Fibroblast of lung (primary cell): Measurements from ENCODE around the gene NT5DC3. TPM values are rescaled to one million over a fixed set of nuclear protein-coding genes. Genes with fewer than 3 reads are reported as not detected.

Experiments used
- DNase-seq, 2 donors: peaks; one replicate each; pipeline versions ENCODE4 v3.0.0 to v3.0.0-alpha.2; 2010; ENCODE audit warnings: low read depth in 2 of 2
- H2AFZ ChIP-seq: 2 replicates; pipeline ENCODE4 v1.5.1; 2012; ENCODE audit warnings: low read length, control low read depth, inconsistent platforms
- H3K27ac ChIP-seq: 2 replicates; pipeline ENCODE4 v1.5.1; 2011; ENCODE audit warnings: low read length, control low read depth; ENCODE audit not compliant: insufficient read depth
- H3K27me3 ChIP-seq: 2 replicates; pipeline ENCODE4 v1.5.1; 2011; ENCODE audit warnings: mild to moderate bottlenecking, low read length; ENCODE audit not compliant: control insufficient read depth, insufficient read depth
- H3K36me3 ChIP-seq: 2 replicates; pipeline ENCODE4 v1.5.1; 2011; ENCODE audit warnings: low read length; ENCODE audit not compliant: control insufficient read depth, insufficient read depth
- H3K4me1 ChIP-seq: 2 replicates; pipeline ENCODE4 v1.5.1; 2011; ENCODE audit warnings: low read length; ENCODE audit not compliant: control insufficient read depth, insufficient read depth; ENCODE audit errors: extremely low read depth
- H3K4me2 ChIP-seq: 2 replicates; pipeline ENCODE4 v1.5.1; 2011; ENCODE audit warnings: low read length, control low read depth; ENCODE audit not compliant: insufficient read depth; ENCODE audit errors: extremely low read depth
- H3K4me3 ChIP-seq, 4 experiments: fragments of 200-600 bp in 1 of 4; sonication (generic) in 1 of 4; replicated peaks in 1 of 4; 2 replicates each; pipeline ENCODE4 v1.5.1; 2011 to 2016; ENCODE audit warnings: low read length in 4 of 4, low read depth in 3 of 4, mild to moderate bottlenecking in 3 of 4, control low read depth in 2 of 4, inconsistent platforms in 1 of 4, mixed read lengths in 1 of 4; ENCODE audit not compliant: insufficient read depth in 1 of 4; ENCODE audit errors: control extremely low read depth in 1 of 4
- H3K79me2 ChIP-seq: 2 replicates; pipeline ENCODE4 v1.5.1; 2012; ENCODE audit warnings: mild to moderate bottlenecking, low read length, inconsistent platforms; ENCODE audit not compliant: control insufficient read depth, insufficient read depth
- H3K9ac ChIP-seq: 2 replicates; pipeline ENCODE4 v1.5.1; 2011; ENCODE audit warnings: mild to moderate bottlenecking, low read length, control low read depth; ENCODE audit not compliant: insufficient read depth
- H3K9me3 ChIP-seq: 2 replicates; pipeline ENCODE4 v1.5.1; 2012; ENCODE audit warnings: low read depth, low read length; ENCODE audit not compliant: control insufficient read depth, insufficient read depth
- H4K20me1 ChIP-seq: 2 replicates; pipeline ENCODE4 v1.5.1; 2011; ENCODE audit warnings: low read length; ENCODE audit not compliant: control insufficient read depth, insufficient read depth; ENCODE audit errors: extremely low read depth
- CTCF ChIP-seq, 2 donors: IDR thresholded peaks in 1 of 2; conservative IDR thresholded peaks in 1 of 2; 1 replicate in 1 of 2; 2 replicates in 1 of 2; pipeline ENCODE4 v1.5.1; 2011 to 2012; ENCODE audit warnings: low read length in 2 of 2, control low read depth in 1 of 2, inconsistent platforms in 1 of 2, low read depth in 1 of 2, mild to moderate bottlenecking in 1 of 2
- EZH2 ChIP-seq: IDR thresholded peaks from 2 replicates; pipeline ENCODE4 v1.5.1; 2012; ENCODE audit warnings: low read length, control low read depth, mild to moderate bottlenecking; ENCODE audit errors: missing control alignments
- polyA plus RNA-seq, 2 donors: library from polyadenylated mRNA; depleted of rRNA in 1 of 2; stranded (reverse) in 1 of 2; unstranded in 1 of 2; fragments of >200 nt; gene quantifications; 2 replicates each; pipeline ENCODE4 v1.2.1, GENCODE V29; 2011 to 2012; ENCODE audit warnings: missing spikeins in 1 of 2
- total RNA-seq: library from RNA; depleted of rRNA; stranded (reverse); fragments of >200 nt; gene quantifications from 2 replicates; pipeline ENCODE4 v1.2.1, GENCODE V29; 2014

The NT5DC3 gene
- total and polyA plus RNA-seq, 2 donors (not counting 1 experiment from before 2014, with no cell fraction given): 4.1 to 10.4 TPM

GRCh38 chr12:103765322-103765721 is 75.7 kb downstream of the NT5DC3 start:
- DNase-seq: no peak
- Histone ChIP-seq H4K20me1 (no peaks in the 10 kb centered on the region), H3K4me3 (no peak overlapping the region), H3K4me2 (no peak overlapping the region), H3K27ac (no peak overlapping the region), H2AFZ (no peak overlapping the region), H3K9me3 (no peaks in the 10 kb centered on the region), H3K36me3 (peaks cover 7% of the 10 kb centered on the region), H3K79me2 (no peaks in the 10 kb centered on the region), H3K4me1 (no peaks in the 10 kb centered on the region), H3K9ac (no peak overlapping the region), H3K27me3 (no peaks in the 10 kb centered on the region)
- TF ChIP-seq EZH2 (no peak), CTCF (conservative IDR thresholded peaks at IDR 0.05 in 1 of 2, IDR thresholded peaks at IDR 0.05 in 1 of 2; ENCODE audit: low read depth in 1 of 2, low read length in 2 of 2) (no peak)

GRCh38 chr12:103762473-103762872 is 78.6 kb downstream of the NT5DC3 start:
- Histone ChIP-seq H3K27ac (no peak overlapping the region), H3K9ac (no peak overlapping the region), H3K4me1 (no peaks in the 10 kb centered on the region), H3K79me2 (no peaks in the 10 kb centered on the region), H3K9me3 (no peaks in the 10 kb centered on the region), H2AFZ (no peak overlapping the region), H3K36me3 (peaks cover 5% of the 10 kb centered on the region), H3K27me3 (no peaks in the 10 kb centered on the region), H3K4me2 (no peak overlapping the region), H3K4me3 (no peak overlapping the region), H4K20me1 (no peaks in the 10 kb centered on the region)
- DNase-seq: no peak
- TF ChIP-seq EZH2: no peak
- no peak for TF ChIP-seq CTCF (conservative IDR thresholded peaks at IDR 0.05 in 1 of 2, IDR thresholded peaks at IDR 0.05 in 1 of 2; ENCODE audit: low read depth in 1 of 2, low read length in 2 of 2)

- Histone ChIP-seq H3K9me3 (no peaks in the 10 kb centered on the region), H3K4me3 (no peak overlapping the region), H3K9ac (no peak overlapping the region), H3K4me2 (no peak overlapping the region), H4K20me1 (no peaks in the 10 kb centered on the region), H3K27me3 (no peaks in the 10 kb centered on the region), H3K79me2 (no peaks in the 10 kb centered on the region), H3K4me1 (no peaks in the 10 kb centered on the region), H3K27ac (no peak overlapping the region), H2AFZ (no peak overlapping the region), H3K36me3 (peaks cover 1% of the 10 kb centered on the region)
- no peak for TF ChIP-seq CTCF (conservative IDR thresholded peaks at IDR 0.05 in 1 of 2, IDR thresholded peaks at IDR 0.05 in 1 of 2; ENCODE audit: low read depth in 1 of 2, low read length in 2 of 2)
- no peak for TF ChIP-seq EZH2
- no peak for DNase-seq
Measured at GRCh38 chr12:103758310-103759089, 82.5 kb downstream of the NT5DC3 start.
